Measurements from ENCODE around the gene DTWD1.

- no peak for TF ChIP-seq PKNOX1 (IDR thresholded peaks at IDR 0.05)
- TF ChIP-seq LEF1 (IDR thresholded peaks at IDR 0.05; ENCODE audit: borderline replicate concordance): no peak
- no peak for TF ChIP-seq FOXK2 (IDR thresholded peaks at IDR 0.05)
- no peak for TF ChIP-seq NFRKB (IDR thresholded peaks at IDR 0.05)
- TF ChIP-seq TARDBP (IDR thresholded peaks at IDR 0.05): no peak
- TF ChIP-seq HDGF (IDR thresholded peaks at IDR 0.05; ENCODE audit: borderline replicate concordance): no peak
- no peak for TF ChIP-seq SP1 (IDR thresholded peaks at IDR 0.05)
- no peak for TF ChIP-seq SUZ12 (IDR thresholded peaks at IDR 0.05)
Observed at GRCh38 chr15:49621401-49621811, 558 bp downstream of the DTWD1 start.
